Hindlimb muscle (tissue), 1 donor: ENCODE measurements around the gene DISP1. TPM values are rescaled to one million over a fixed set of nuclear protein-coding genes. Genes with fewer than 3 reads are reported as not detected.

Experiments
- polyA plus RNA-seq: library from polyadenylated mRNA; unstranded; fragments of 120-200 nt; gene quantifications from one replicate; pipeline ENCODE4 v1.2.1, GENCODE V29; 2013; ENCODE audit not compliant: insufficient read length

Gene DISP1
- polyA plus RNA-seq, 1 donor, result 9.7 TPM

Other genes with a start within 250 kb of the DISP1 start
- gene TAF1A, start 225.1 kb upstream of the DISP1 start, polyA plus RNA-seq, result 8.6 TPM
- 57.4 TPM for gene MIA3, start 196.9 kb upstream of the DISP1 start, polyA plus RNA-seq
- gene AIDA, start 102.5 kb upstream of the DISP1 start, polyA plus RNA-seq, result 47.9 TPM
- 23.5 TPM for gene BROX, start 102.5 kb upstream of the DISP1 start, polyA plus RNA-seq
- gene FAM177B, start 77.8 kb upstream of the DISP1 start, polyA plus RNA-seq, result 0.41 TPM